H1 (cell line): ENCODE data around the gene SLC25A30. TPM values are rescaled to one million over a fixed set of nuclear protein-coding genes. Genes with fewer than 3 reads are reported as not detected.

Experiments
- POLR2A ChIP-seq, 2 experiments: IDR thresholded peaks; 1 replicate in 1 of 2; 2 replicates in 1 of 2; pipeline ENCODE4 v1.6.1; 2011; ENCODE audit warnings: low read depth in 2 of 2, low read length in 2 of 2, mild to moderate bottlenecking in 2 of 2; ENCODE audit errors: control extremely low read depth in 1 of 2
- polyA plus RNA-seq, 7 experiments: library from polyadenylated mRNA; depleted of rRNA in 3 of 7; stranded (reverse) in 5 of 7; unstranded in 2 of 7; fragments of >200 nt in 5 of 7; fragments of 200-250 nt in 2 of 7; gene quantifications; 1 replicate in 5 of 7; 2 replicates in 1 of 7; 4 replicates in 1 of 7; pipeline versions ENCODE4 v1.2.1 to v1.2.3, GENCODE V29; 2011 to 2013; ENCODE audit warnings: missing spikeins in 2 of 7, mixed read lengths in 2 of 7
- total RNA-seq: library from RNA; stranded (reverse); fragmentation: NEBNext Ultra II Directional; extraction: Animal tissue kit (Norgen Biotek cat#: 25700); gene quantifications from 2 replicates; pipeline ENCODE4 v1.2.1, GENCODE V29; 2021

SLC25A30 gene
- total and polyA plus RNA-seq, 2 of the 8 experiments (the other 6 are each of a cell fraction or from before 2014, with no cell fraction given) = 2.1 to 8.7 TPM

DNA sequence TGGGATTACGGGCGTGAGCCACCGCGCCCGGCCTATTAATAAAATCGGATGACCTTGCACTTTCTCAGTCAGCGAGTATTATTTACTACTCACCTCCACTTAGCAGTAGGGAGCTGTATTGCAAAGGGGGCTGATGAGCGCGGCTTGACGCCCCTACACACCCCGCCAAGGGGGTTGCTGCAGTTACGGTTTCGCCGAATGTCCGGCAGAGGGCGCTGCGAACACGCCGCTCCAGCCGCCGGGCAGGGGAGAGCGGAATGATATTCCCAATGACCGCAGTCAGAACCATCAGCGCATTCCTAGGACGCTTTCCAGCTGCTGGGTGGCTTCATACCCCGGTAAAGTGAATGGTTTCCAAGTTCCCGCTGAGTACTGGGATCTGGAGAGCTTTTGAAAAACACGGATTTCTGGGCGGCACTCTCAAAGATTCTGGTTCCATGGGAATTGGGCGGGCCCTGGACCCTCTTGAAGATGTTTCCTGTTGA, 47.2 kb downstream of the SLC25A30 start (continued):
- no peak for TF ChIP-seq POLR2A (IDR thresholded peaks at IDR 0.05; ENCODE audit: control extremely low read depth in 1 of 2, low read depth in 2 of 2, low read length in 2 of 2)
